ENCODE data around the gene CCNG1.

DNA sequence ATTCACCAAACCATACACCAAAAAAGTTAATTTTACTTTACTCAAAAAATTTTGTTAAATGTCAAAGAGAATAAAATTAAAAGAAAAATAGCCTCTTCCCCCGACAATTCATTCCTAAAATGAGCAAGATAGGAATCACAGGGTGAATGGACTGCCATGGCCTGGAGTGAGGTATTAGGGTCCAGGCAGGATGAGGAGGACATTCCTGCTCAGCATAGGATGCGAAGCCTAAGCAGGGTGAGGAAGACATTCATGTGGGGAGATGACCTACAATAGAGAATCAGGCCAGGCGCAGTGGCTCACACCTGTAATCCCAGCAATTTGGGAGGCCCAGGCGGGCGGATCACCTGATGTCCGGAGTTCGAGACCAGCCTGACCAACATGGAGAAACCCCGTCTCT, 14.1 kb downstream of the CCNG1 start:
- TF ChIP-seq, protein P1, sequence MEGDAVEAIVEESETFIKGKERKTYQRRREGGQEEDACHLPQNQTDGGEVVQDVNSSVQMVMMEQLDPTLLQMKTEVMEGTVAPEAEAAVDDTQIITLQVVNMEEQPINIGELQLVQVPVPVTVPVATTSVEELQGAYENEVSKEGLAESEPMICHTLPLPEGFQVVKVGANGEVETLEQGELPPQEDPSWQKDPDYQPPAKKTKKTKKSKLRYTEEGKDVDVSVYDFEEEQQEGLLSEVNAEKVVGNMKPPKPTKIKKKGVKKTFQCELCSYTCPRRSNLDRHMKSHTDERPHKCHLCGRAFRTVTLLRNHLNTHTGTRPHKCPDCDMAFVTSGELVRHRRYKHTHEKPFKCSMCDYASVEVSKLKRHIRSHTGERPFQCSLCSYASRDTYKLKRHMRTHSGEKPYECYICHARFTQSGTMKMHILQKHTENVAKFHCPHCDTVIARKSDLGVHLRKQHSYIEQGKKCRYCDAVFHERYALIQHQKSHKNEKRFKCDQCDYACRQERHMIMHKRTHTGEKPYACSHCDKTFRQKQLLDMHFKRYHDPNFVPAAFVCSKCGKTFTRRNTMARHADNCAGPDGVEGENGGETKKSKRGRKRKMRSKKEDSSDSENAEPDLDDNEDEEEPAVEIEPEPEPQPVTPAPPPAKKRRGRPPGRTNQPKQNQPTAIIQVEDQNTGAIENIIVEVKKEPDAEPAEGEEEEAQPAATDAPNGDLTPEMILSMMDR (IDR thresholded peaks at IDR 0.05; ENCODE audit: poor library complexity, severe bottlenecking) = no peak
- TF ChIP-seq POLR2AphosphoS5 (IDR thresholded peaks at IDR 0.05) = no peak
- no peak for TF ChIP-seq SMC3 (conservative IDR thresholded peaks at IDR 0.05; ENCODE audit: poor library complexity)
- TF ChIP-seq EZH2 (IDR thresholded peaks at IDR 0.05; ENCODE audit: borderline replicate concordance, insufficient read depth, low read length, poor library complexity, severe bottlenecking) = no peak
- no peak for TF ChIP-seq MXI1 (conservative IDR thresholded peaks at IDR 0.05; ENCODE audit: poor library complexity, severe bottlenecking)
- TF ChIP-seq TAF1 (IDR thresholded peaks at IDR 0.05; ENCODE audit: low read depth) = no peak

All from neural cell (in vitro differentiated cells).